Measurements from ENCODE around the gene CCDC13. TPM values are rescaled to one million over a fixed set of nuclear protein-coding genes. Genes with fewer than 3 reads are reported as not detected.

CCDC13 gene
- polyA plus RNA-seq, 2 of the 4 experiments (the other 2 are of a cell fraction): 0.41 to 0.47 TPM

- TF ChIP-seq CEBPB (IDR thresholded peaks at IDR 0.05) (no peak), JUNB (IDR thresholded peaks at IDR 0.05) (no peak), MAFK (IDR thresholded peaks at IDR 0.05; ENCODE audit: partially characterized antibody) (no peak), TP53 (CRISPR knock-in tag; IDR thresholded peaks at IDR 0.05) (no peak), HEYL (CRISPR knock-in tag; IDR thresholded peaks at IDR 0.05) (no peak), FOSB (CRISPR knock-in tag; IDR thresholded peaks at IDR 0.05) (no peak)
These were observed 27.7 kb downstream of the CCDC13 start (continued) for GRCh38 chr3:42745291-42745745.

DNA sequence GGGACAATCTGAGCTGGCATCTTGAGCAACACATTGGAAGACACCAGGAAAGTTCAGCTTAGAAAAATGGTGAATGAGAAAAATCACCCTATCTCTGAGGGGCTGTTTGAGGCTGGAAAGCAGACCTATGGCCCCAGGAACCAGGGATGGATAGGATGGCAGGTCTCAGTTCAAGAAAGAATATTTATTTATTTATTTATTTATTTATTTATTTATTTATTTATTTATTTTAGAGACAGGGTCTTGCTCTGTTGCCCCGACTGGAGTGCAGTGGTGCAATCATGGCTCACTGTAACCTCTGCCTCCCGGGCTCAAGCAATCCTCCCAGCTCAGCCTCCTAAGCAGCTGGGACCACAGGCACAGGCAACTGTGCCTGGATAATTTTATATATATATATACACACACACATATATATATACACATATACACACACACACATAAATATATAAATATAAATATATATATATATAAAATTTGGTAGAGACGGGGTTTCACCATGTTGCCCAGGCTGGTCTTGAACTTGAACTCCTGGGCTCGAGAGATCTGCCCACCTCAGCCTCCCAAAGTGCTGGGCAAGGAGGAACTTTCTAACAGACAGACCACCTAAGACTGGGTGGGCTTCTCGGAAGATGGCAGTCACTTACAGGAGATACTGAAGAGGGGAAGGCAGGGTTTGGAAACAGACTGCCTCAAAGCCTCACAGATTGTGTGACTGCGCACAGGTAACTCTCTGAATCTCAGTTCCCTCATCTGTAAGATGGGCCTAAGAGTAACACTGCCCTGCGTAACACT lies 29.7 kb downstream of the CCDC13 start:
- no peak overlapping the region for H3K4me2 ChIP-seq
- TF ChIP-seq RNF2 (IDR thresholded peaks at IDR 0.05; ENCODE audit: borderline replicate concordance, low read depth): no peak
- TF ChIP-seq ZC3H11A (IDR thresholded peaks at IDR 0.05): peak; percentile 56
- ChIA-PET CTCF (interaction anchor here (0.7 to 7.2 kb wide), 14 partner anchors 8 to 496 kb away, joined by 3 to 44 read pairs (median 4); partner anchors contain the start of gene ZBTB47), POLR2A (no interaction called here)
- WGBS (ENCODE audit: missing lambda C conversion rate): 75% methylated on average over 6 of the region's 7 CpGs
- no peaks in the 10 kb centered on the region for H3K4me1 ChIP-seq
- H3K4me3 ChIP-seq: no peak overlapping the region
- H3K27ac ChIP-seq: no peak overlapping the region
- ATAC-seq: no peak
- DNase-seq (ENCODE audit: low read depth in 1 of 2, low spot score in 1 of 2): no peak
- no peak for FAIRE-seq
- no peaks in the 10 kb centered on the region for H3K9me3 ChIP-seq

DNA sequence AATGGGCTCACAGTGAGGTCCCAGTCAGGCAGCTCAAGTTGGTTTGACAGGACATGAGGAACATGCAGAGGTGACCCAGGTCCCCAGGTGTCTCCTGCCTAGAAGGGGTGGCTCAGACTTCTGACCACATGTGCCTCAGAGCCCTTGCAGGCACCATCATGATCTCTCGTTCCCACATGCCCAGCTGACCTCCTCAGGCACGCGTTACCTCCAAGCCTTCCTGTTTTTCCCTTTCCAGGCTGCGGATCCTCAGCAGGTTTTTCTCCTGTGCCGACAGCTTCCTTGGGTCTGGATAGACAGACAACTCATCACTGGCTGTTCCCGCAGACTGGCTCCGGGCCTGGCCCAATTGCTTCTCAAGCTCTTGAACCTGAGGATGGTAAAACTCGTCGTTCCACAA lies 30.4 kb downstream of the CCDC13 start:
- Histone ChIP-seq H3K4me2 (no peak overlapping the region), H3K27ac (no peak overlapping the region), H3K4me3 (no peak overlapping the region), H3K4me1 (no peaks in the 10 kb centered on the region), H3K9me3 (no peaks in the 10 kb centered on the region)
- ChIA-PET POLR2A (no interaction called here), CTCF (interaction anchor here (1.0 to 7.2 kb wide), 3 partner anchors 9 to 31 kb away, joined by 3 to 44 read pairs (median 3); no protein-coding TSS in a partner anchor)
- no peak for TF ChIP-seq CHD4 (IDR thresholded peaks at IDR 0.05; ENCODE audit: borderline replicate concordance)
- TF ChIP-seq CBX2 (IDR thresholded peaks at IDR 0.05; ENCODE audit: borderline replicate concordance, low read depth): no peak
- no peak for TF ChIP-seq ZFP36 (IDR thresholded peaks at IDR 0.05; ENCODE audit: borderline replicate concordance, partially characterized antibody)
- no peak for TF ChIP-seq HEYL (CRISPR knock-in tag; IDR thresholded peaks at IDR 0.05)
- TF ChIP-seq ELK1 (IDR thresholded peaks at IDR 0.05; ENCODE audit: low read depth, low read length): no peak
- no peak for TF ChIP-seq NPAS2 (CRISPR knock-in tag; IDR thresholded peaks at IDR 0.05; ENCODE audit: borderline replicate concordance)
- no peak for TF ChIP-seq SREBF2 (IDR thresholded peaks at IDR 0.05)
- TF ChIP-seq POLR2A (IDR thresholded peaks at IDR 0.05; ENCODE audit: low read length): no peak
- no peak for TF ChIP-seq CBX8 (IDR thresholded peaks at IDR 0.05)
- no peak for TF ChIP-seq TFCP2L1 (CRISPR knock-in tag; IDR thresholded peaks at IDR 0.05)
- TF ChIP-seq KDM1A (IDR thresholded peaks at IDR 0.05; ENCODE audit: low read depth): no peak
- TF ChIP-seq GATA3 (IDR thresholded peaks at IDR 0.05; ENCODE audit: borderline replicate concordance): no peak
- 81% methylated on average over 9 of the region's 9 CpGs for WGBS (ENCODE audit: missing lambda C conversion rate)
- ATAC-seq (no peak), DNase-seq (ENCODE audit: low read depth in 1 of 2, low spot score in 1 of 2) (no peak), FAIRE-seq (no peak)

DNA sequence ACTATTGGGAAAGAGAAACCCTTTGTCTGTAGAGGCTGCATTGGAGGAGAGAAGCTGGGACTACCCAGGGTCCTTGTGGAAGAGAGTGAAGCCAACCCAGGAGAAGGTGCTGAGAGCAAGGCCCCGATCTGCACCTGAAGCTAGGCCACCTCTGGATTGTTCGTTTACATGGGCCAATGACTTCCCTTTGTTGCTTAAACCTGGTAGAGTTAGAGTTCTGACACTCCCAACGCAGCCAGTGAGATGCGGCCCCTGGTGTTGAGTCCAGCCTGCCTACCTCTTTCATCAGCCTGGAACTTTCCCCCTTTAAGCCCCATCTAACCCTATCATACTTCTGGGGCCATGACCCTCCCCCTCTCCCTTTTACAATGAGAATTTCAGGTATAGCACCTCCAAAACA lies 30.8 kb downstream of the CCDC13 start:
- Histone ChIP-seq H3K9me3 (no peaks in the 10 kb centered on the region), H3K4me2 (no peak overlapping the region), H3K27ac (no peak overlapping the region), H3K4me3 (no peak overlapping the region), H3K4me1 (no peaks in the 10 kb centered on the region)
- CTCF ChIA-PET: interaction anchor here (1.2 to 7.2 kb wide), 3 partner anchors 8 to 14 kb away, joined by 3 to 44 read pairs (median 8); no protein-coding TSS in a partner anchor
- DNase-seq (ENCODE audit: low read depth in 1 of 2, low spot score in 1 of 2) (no peak), FAIRE-seq (no peak), ATAC-seq (no peak)
- WGBS (ENCODE audit: missing lambda C conversion rate): 62% methylated on average over 4 of the region's 4 CpGs
- POLR2A ChIA-PET: no interaction called here
- TF ChIP-seq MAFK (IDR thresholded peaks at IDR 0.05; ENCODE audit: partially characterized antibody): no peak
- TF ChIP-seq HEYL (CRISPR knock-in tag; IDR thresholded peaks at IDR 0.05): no peak
- TF ChIP-seq JUN (IDR thresholded peaks at IDR 0.05): no peak
- no peak for TF ChIP-seq EP300 (IDR thresholded peaks at IDR 0.05)
- TF ChIP-seq, protein P1, sequence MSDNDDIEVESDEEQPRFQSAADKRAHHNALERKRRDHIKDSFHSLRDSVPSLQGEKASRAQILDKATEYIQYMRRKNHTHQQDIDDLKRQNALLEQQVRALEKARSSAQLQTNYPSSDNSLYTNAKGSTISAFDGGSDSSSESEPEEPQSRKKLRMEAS (IDR thresholded peaks at IDR 0.05): no peak
- TF ChIP-seq CEBPB (IDR thresholded peaks at IDR 0.05): no peak
- no peak for TF ChIP-seq CTCF (IDR thresholded peaks at IDR 0.05)
- no peak for TF ChIP-seq RAD21 (conservative IDR thresholded peaks at IDR 0.05 in 1 of 2, IDR thresholded peaks at IDR 0.05 in 1 of 2)
- no peak for TF ChIP-seq BHLHE40 (IDR thresholded peaks at IDR 0.05; ENCODE audit: low read depth, low read length)
- TF ChIP-seq ZNF302 (CRISPR knock-in tag; IDR thresholded peaks at IDR 0.05): no peak
- TF ChIP-seq POLR2A (IDR thresholded peaks at IDR 0.05; ENCODE audit: low read length): no peak
- no peak for TF ChIP-seq GATA3 (IDR thresholded peaks at IDR 0.05; ENCODE audit: borderline replicate concordance)
- no peak for TF ChIP-seq TP53 (CRISPR knock-in tag; IDR thresholded peaks at IDR 0.05)
- no peak for TF ChIP-seq PBX3 (IDR thresholded peaks at IDR 0.05)
- TF ChIP-seq, protein P2, sequence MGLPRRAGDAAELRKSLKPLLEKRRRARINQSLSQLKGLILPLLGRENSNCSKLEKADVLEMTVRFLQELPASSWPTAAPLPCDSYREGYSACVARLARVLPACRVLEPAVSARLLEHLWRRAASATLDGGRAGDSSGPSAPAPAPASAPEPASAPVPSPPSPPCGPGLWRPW (IDR thresholded peaks at IDR 0.05): no peak
- no peak for TF ChIP-seq MYC (IDR thresholded peaks at IDR 0.05; ENCODE audit: borderline replicate concordance, low read length)

Data from A549 (cell line).